Posterior cingulate gyrus (tissue), 11 donors: ENCODE measurements around the gene DCST2.
A peak's percentile ranks its signal among the peaks of the same experiment; 100 is the strongest.

Source experiments
- DNase-seq, 10 donors: peaks; one replicate each; pipeline versions ENCODE4 v3.0.0 to v3.0.0-alpha.2; 2020 to 2021; ENCODE audit warnings: mixed read lengths in 3 of 10
- intact Hi-C: fragments of 100-400 bp; cut with DNase I; formaldehyde crosslinking; loops from one replicate; pipeline ENCODE4 v1.15.1; 2023

The DCST2 gene

GRCh38 chr1:155015527-155016230 is 17.9 kb downstream of the DCST2 start:
- intact Hi-C loops: loop anchor here (5.0 kb wide), 1 partner anchor 53 kb away; the partner anchor contains the start of gene PYGO2

GRCh38 chr1:155014709-155015508 is 18.7 kb downstream of the DCST2 start:
- peak in 1 of 10 donors; percentile 59 for DNase-seq
- intact Hi-C loops: loop anchor here (5.0 kb wide), 1 partner anchor 53 kb away; the partner anchor contains the start of gene PYGO2

More at GRCh38 chr1:155015527-155016230, 17.9 kb downstream of the DCST2 start:
- no peak for DNase-seq

GRCh38 chr1:155013632-155014031 is 19.9 kb downstream of the DCST2 start:
- intact Hi-C loops: no loop called here
- DNase-seq: no peak

- intact Hi-C loops: no loop called here
Measured at GRCh38 chr1:155012776-155013602, 20.6 kb downstream of the DCST2 start.

GRCh38 chr1:155012026-155012546 is 21.5 kb downstream of the DCST2 start:
- DNase-seq: peak; percentile 71 to 98 (median 84)
- intact Hi-C loops: no loop called here

More at GRCh38 chr1:155012776-155013602, 20.6 kb downstream of the DCST2 start:
- DNase-seq: no peak

- no peak for DNase-seq
- intact Hi-C loops: no loop called here
Measured at GRCh38 chr1:155011437-155012025, 22.1 kb downstream of the DCST2 start.

GRCh38 chr1:155011004-155011416 is 22.6 kb downstream of the DCST2 start:
- no peak for DNase-seq
- intact Hi-C loops: no loop called here

- DNase-seq: no peak
- intact Hi-C loops: no loop called here
Measured at GRCh38 chr1:155010211-155010918, 23.2 kb downstream of the DCST2 start.

GRCh38 chr1:155009742-155010141 is 23.8 kb downstream of the DCST2 start:
- DNase-seq: no peak
- intact Hi-C loops: loop anchor here (5.0 kb wide), 1 partner anchor 33 kb away; no protein-coding TSS in a partner anchor

- no peak for DNase-seq
- intact Hi-C loops: loop anchor here (5.0 kb wide), 1 partner anchor 33 kb away; no protein-coding TSS in a partner anchor
Measured at GRCh38 chr1:155009221-155009711, 24.3 kb downstream of the DCST2 start.

GRCh38 chr1:155008015-155008941 is 25.3 kb downstream of the DCST2 start:
- DNase-seq: peak in 1 of 10 donors; percentile 84
- intact Hi-C loops: loop anchor here (5.0 kb wide), 1 partner anchor 34 kb away; no protein-coding TSS in a partner anchor

GRCh38 chr1:155007251-155007828 is 26.2 kb downstream of the DCST2 start:
- DNase-seq: peak in 5 of 10 donors; percentile 49 to 91 (median 60)
- intact Hi-C loops: loop anchor here (5.0 kb wide), 1 partner anchor 35 kb away; no protein-coding TSS in a partner anchor

- intact Hi-C loops: loop anchor here (5.0 kb wide), 1 partner anchor 36 kb away; no protein-coding TSS in a partner anchor
- DNase-seq: peak in 2 of 10 donors; percentile 37 to 75
Measured at GRCh38 chr1:155006601-155007101, 26.9 kb downstream of the DCST2 start.

- peak in 8 of 10 donors; percentile 50 to 95 (median 71) for DNase-seq
- intact Hi-C loops: loop anchor here (5.0 kb wide), 1 partner anchor 37 kb away; no protein-coding TSS in a partner anchor
Measured at GRCh38 chr1:155005076-155006011, 28.2 kb downstream of the DCST2 start.

GRCh38 chr1:155004352-155005075 is 29.1 kb downstream of the DCST2 start:
- peak in 1 of 10 donors; percentile 89 for DNase-seq
- intact Hi-C loops: loop anchor here (5.0 kb wide), 1 partner anchor 38 kb away; no protein-coding TSS in a partner anchor
